Renal cortex interstitium (tissue), 11 donors: ENCODE results near the gene DDX39A. TPM values are rescaled to one million over a fixed set of nuclear protein-coding genes. Genes with fewer than 3 reads are reported as not detected.

Source experiments
- DNase-seq, 11 donors: peaks; one replicate each; pipeline ENCODE4 v3.0.0-alpha.2; 2013; ENCODE audit warnings: low read depth in 9 of 11, low spot score in 4 of 11; ENCODE audit errors: extremely low read depth in 1 of 11
- polyA plus RNA-seq, 3 donors: library from polyadenylated mRNA; unstranded; fragments of 120-200 nt; gene quantifications; one replicate each; pipeline ENCODE4 v1.2.1, GENCODE V29; 2013; ENCODE audit not compliant: insufficient read length in 3 of 3

The DDX39A gene
- polyA plus RNA-seq, 3 donors = 49.4 to 63.4 (median 62.7) TPM

- DNase-seq = no peak
These were observed 22.1 kb upstream of the DDX39A start for GRCh38 chr19:14441041-14441938.

GRCh38 chr19:14440049-14440448, 20.9 kb upstream of the DDX39A start:
- no peak for DNase-seq

- no peak for DNase-seq
These were observed 19.9 kb upstream of the DDX39A start for GRCh38 chr19:14439014-14439413.

- no peak for DNase-seq
These were observed 18.5 kb upstream of the DDX39A start for GRCh38 chr19:14437578-14438140.

GRCh38 chr19:14435320-14436050, 16.3 kb upstream of the DDX39A start:
- no peak for DNase-seq

- peak in 1 of 11 donors; percentile 9 for DNase-seq
These were observed 15.6 kb upstream of the DDX39A start for GRCh38 chr19:14434543-14435319.

GRCh38 chr19:14433554-14434501, 14.7 kb upstream of the DDX39A start:
- DNase-seq = peak in 1 of 11 donors; percentile 17

GRCh38 chr19:14432791-14433553, 13.8 kb upstream of the DDX39A start, which contains the start of gene PKN1:
PKN1 (plus strand) TSS chr19:14433306; CDS start chr19:14433522, 216 bp downstream.
- DNase-seq = peak in 2 of 11 donors; percentile 5 to 56

- no peak for DNase-seq
These were observed 11.6 kb upstream of the DDX39A start for GRCh38 chr19:14430712-14431111.

GRCh38 chr19:14428882-14429416, 9.8 kb upstream of the DDX39A start:
- DNase-seq = no peak

GRCh38 chr19:14427461-14427860, 8.3 kb upstream of the DDX39A start:
- DNase-seq = no peak

GRCh38 chr19:14425696-14426138, 6.6 kb upstream of the DDX39A start:
- DNase-seq = no peak

- peak in 3 of 11 donors; percentile 70 to 76 (median 73) for DNase-seq
These were observed 360 bp downstream of the DDX39A start for GRCh38 chr19:14418856-14419105.

GRCh38 chr19:14416817-14417231, 2.3 kb downstream of the DDX39A start:
- DNase-seq = no peak

- no peak for DNase-seq
These were observed 4.0 kb downstream of the DDX39A start for GRCh38 chr19:14414926-14415690.

- DNase-seq = peak in 1 of 11 donors; percentile 63
These were observed 5.4 kb downstream of the DDX39A start for GRCh38 chr19:14413693-14414181.
